ENCODE measurements around the gene FRMD4A.

FRMD4A gene

GRCh38 chr10:13907570-13907969 is 423.2 kb downstream of the FRMD4A start:
- H3K36me3 ChIP-seq (replicated peaks; ENCODE audit: insufficient read depth, low read length), result no peaks in the 10 kb centered on the region
- DNase-seq, result no peak
- H3K27me3 ChIP-seq (replicated peaks; ENCODE audit: insufficient read depth, low read length), result no peaks in the 10 kb centered on the region
- TF ChIP-seq EZH2phosphoT487 (IDR thresholded peaks at IDR 0.05; ENCODE audit: low read length), result no peak
- TF ChIP-seq EZH2 (optimal IDR thresholded peaks at IDR 0.05; ENCODE audit: low read depth, low read length), result no peak
- no peak for TF ChIP-seq CTCF (IDR thresholded peaks at IDR 0.05; ENCODE audit: low read length)
- H3K9me3 ChIP-seq (replicated peaks; ENCODE audit: insufficient read depth, low read length), result no peaks in the 10 kb centered on the region
- H2AFZ ChIP-seq (ENCODE audit: low read length), result no peak overlapping the region
- H3K4me2 ChIP-seq (ENCODE audit: low read depth, low read length), result no peak overlapping the region
- no peaks in the 10 kb centered on the region for H4K20me1 ChIP-seq (ENCODE audit: insufficient read depth, low read length)
- no peaks in the 10 kb centered on the region for H3K4me1 ChIP-seq (ENCODE audit: low read length)
- no peaks in the 10 kb centered on the region for H3K9me2 ChIP-seq (replicated peaks; ENCODE audit: insufficient read depth, low read length)
- H3K79me2 ChIP-seq (ENCODE audit: low read length), result no peaks in the 10 kb centered on the region
- no peaks in the 10 kb centered on the region for H3F3A ChIP-seq (ENCODE audit: insufficient read depth, low read length)
- H3K4me3 ChIP-seq (ENCODE audit: low read length), result no peak overlapping the region
- H3K9ac ChIP-seq (ENCODE audit: low read length), result no peak overlapping the region
- H3K27ac ChIP-seq (ENCODE audit: low read length), result no peak overlapping the region

DNA sequence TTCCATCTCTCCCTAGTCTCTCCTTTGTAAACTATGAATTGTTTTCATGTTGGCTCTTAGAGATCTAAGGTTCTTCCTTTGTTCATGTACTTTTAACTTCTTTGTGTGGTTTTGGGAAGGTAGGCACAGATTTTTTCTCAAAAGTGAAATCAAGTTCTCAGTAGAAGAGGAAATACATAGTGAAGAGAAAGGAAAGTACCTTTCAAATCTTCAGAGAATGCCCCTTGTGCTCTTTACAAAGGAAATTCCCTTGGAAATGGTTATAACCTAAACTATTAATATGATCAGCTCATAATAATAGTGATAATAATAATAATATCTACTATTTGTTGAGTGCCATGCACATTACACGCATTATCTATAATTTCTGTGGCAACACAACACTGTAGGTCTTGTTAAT is 425.4 kb downstream of the FRMD4A start:
- no peaks in the 10 kb centered on the region for H3K9me3 ChIP-seq (replicated peaks; ENCODE audit: insufficient read depth, low read length)
- H3K4me1 ChIP-seq (ENCODE audit: low read length), result no peaks in the 10 kb centered on the region
- H3K79me2 ChIP-seq (ENCODE audit: low read length), result no peaks in the 10 kb centered on the region
- no peaks in the 10 kb centered on the region for H3K9me2 ChIP-seq (replicated peaks; ENCODE audit: insufficient read depth, low read length)
- H3F3A ChIP-seq (ENCODE audit: insufficient read depth, low read length), result no peaks in the 10 kb centered on the region
- no peak for DNase-seq
- no peak overlapping the region for H2AFZ ChIP-seq (ENCODE audit: low read length)
- no peak overlapping the region for H3K27ac ChIP-seq (ENCODE audit: low read length)
- H3K27me3 ChIP-seq (replicated peaks; ENCODE audit: insufficient read depth, low read length), result no peaks in the 10 kb centered on the region
- H4K20me1 ChIP-seq (ENCODE audit: insufficient read depth, low read length), result no peaks in the 10 kb centered on the region
- H3K9ac ChIP-seq (ENCODE audit: low read length), result no peak overlapping the region
- no peaks in the 10 kb centered on the region for H3K36me3 ChIP-seq (replicated peaks; ENCODE audit: insufficient read depth, low read length)
- no peak overlapping the region for H3K4me3 ChIP-seq (ENCODE audit: low read length)
- TF ChIP-seq EZH2 (optimal IDR thresholded peaks at IDR 0.05; ENCODE audit: low read depth, low read length) (no peak), CTCF (IDR thresholded peaks at IDR 0.05; ENCODE audit: low read length) (no peak), EZH2phosphoT487 (IDR thresholded peaks at IDR 0.05; ENCODE audit: low read length) (no peak)
- no peak overlapping the region for H3K4me2 ChIP-seq (ENCODE audit: low read depth, low read length)

GRCh38 chr10:13904064-13904463 is 426.7 kb downstream of the FRMD4A start:
- H3K4me3 ChIP-seq (ENCODE audit: low read length), result no peak overlapping the region
- H3K27me3 ChIP-seq (replicated peaks; ENCODE audit: insufficient read depth, low read length), result no peaks in the 10 kb centered on the region
- H3K4me2 ChIP-seq (ENCODE audit: low read depth, low read length), result no peak overlapping the region
- no peaks in the 10 kb centered on the region for H4K20me1 ChIP-seq (ENCODE audit: insufficient read depth, low read length)
- H3K79me2 ChIP-seq (ENCODE audit: low read length), result no peaks in the 10 kb centered on the region
- H3K9ac ChIP-seq (ENCODE audit: low read length), result no peak overlapping the region
- H3K27ac ChIP-seq (ENCODE audit: low read length), result no peak overlapping the region
- H3F3A ChIP-seq (ENCODE audit: insufficient read depth, low read length), result no peaks in the 10 kb centered on the region
- no peaks in the 10 kb centered on the region for H3K4me1 ChIP-seq (ENCODE audit: low read length)
- H2AFZ ChIP-seq (ENCODE audit: low read length), result no peak overlapping the region
- TF ChIP-seq EZH2 (optimal IDR thresholded peaks at IDR 0.05; ENCODE audit: low read depth, low read length) (no peak), EZH2phosphoT487 (IDR thresholded peaks at IDR 0.05; ENCODE audit: low read length) (no peak), CTCF (IDR thresholded peaks at IDR 0.05; ENCODE audit: low read length) (no peak)
- H3K36me3 ChIP-seq (replicated peaks; ENCODE audit: insufficient read depth, low read length), result no peaks in the 10 kb centered on the region
- H3K9me3 ChIP-seq (replicated peaks; ENCODE audit: insufficient read depth, low read length), result no peaks in the 10 kb centered on the region
- H3K9me2 ChIP-seq (replicated peaks; ENCODE audit: insufficient read depth, low read length), result no peaks in the 10 kb centered on the region
- DNase-seq, result no peak

Measured in MM.1S (cell line).